Measurements from ENCODE around the gene HSPA2. TPM values are rescaled to one million over a fixed set of nuclear protein-coding genes. Genes with fewer than 3 reads are reported as not detected.

The HSPA2 gene
- polyA plus RNA-seq, 3 donors from 2014 or later: 0.11 to 1.2 (median 0.73) TPM

DNA sequence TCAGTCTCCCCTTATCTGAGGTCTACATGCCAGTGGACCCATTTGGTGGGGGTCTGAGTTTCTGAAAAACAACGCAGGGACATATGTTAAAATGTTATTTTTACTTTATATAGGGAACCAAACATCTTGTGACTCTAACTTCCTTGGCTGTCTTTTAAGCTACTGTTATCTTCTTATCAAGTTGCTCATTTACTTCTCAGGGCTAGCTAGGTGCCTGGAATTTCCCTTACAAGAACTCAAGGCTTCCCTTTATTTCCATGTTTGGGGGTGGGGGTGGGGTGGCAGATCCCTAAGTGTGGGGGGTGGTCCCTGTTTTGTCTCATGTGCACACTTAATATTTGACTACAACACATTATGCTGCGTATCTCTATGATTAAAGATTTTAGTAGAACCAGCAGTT, 40.8 kb downstream of the HSPA2 start:
- no peak overlapping the region for H3K27ac Mint-ChIP-seq
- no peaks in the 10 kb centered on the region for H3K36me3 Mint-ChIP-seq
- H3K9me3 Mint-ChIP-seq: no peaks in the 10 kb centered on the region
- peaks cover 0 to 6% (median 0%) of the 10 kb centered on the region in 3 donors for H3K27me3 Mint-ChIP-seq (ENCODE audit: low read depth in 3 of 3)
- no peaks in the 10 kb centered on the region for H3K4me1 Mint-ChIP-seq
- DNase-seq: no peak
- H3K4me3 Mint-ChIP-seq: no peak overlapping the region

DNA sequence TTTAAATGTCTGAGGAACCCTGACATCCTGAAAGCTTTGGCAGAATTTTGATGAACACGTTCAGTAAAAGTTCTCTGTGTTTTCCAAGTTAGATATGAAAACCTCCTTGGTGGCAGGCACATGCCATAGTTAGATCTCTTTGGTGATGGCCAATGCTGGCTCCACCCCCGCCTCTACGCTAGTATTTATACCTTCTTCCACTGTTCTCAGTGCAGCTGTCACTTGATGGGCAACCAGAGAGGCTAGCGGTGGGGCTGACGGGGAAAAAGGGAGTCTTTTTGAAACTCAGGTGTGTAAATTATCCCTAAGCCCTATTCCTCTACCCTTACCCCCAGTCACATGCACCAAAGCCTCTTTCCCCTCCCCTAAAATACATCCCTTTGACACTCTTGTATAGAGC, 41.3 kb downstream of the HSPA2 start:
- H3K4me3 Mint-ChIP-seq: no peak overlapping the region
- no peaks in the 10 kb centered on the region for H3K9me3 Mint-ChIP-seq
- no peaks in the 10 kb centered on the region for H3K4me1 Mint-ChIP-seq
- DNase-seq: no peak
- H3K27me3 Mint-ChIP-seq (ENCODE audit: low read depth in 3 of 3): peaks cover 0 to 6% (median 0%) of the 10 kb centered on the region in 3 donors
- no peak overlapping the region for H3K27ac Mint-ChIP-seq
- no peaks in the 10 kb centered on the region for H3K36me3 Mint-ChIP-seq

DNA sequence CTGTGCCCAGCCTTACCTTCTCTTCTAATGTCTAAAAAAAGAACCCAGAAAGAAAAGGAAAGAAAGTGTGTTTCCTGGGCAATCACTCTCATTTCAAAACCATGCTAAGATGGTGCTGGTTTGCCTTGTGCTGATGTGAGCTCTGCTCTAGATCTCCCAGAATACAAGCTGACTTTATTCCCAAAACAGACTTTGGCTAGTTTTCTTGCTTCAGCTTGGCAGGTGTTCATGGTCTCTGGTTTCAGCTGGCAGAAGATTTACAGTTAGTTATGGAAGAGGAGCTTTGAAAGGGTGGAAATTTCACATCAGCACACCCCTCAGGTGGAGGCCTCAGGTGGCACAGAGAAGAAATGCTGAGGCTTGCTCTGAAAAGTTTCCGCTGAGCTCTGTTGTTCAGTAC, 43.6 kb downstream of the HSPA2 start:
- Mint-ChIP-seq H3K4me3 (no peak overlapping the region), H3K36me3 (no peaks in the 10 kb centered on the region), H3K27ac (no peak overlapping the region), H3K9me3 (no peaks in the 10 kb centered on the region), H3K4me1 (no peaks in the 10 kb centered on the region), H3K27me3 (ENCODE audit: low read depth in 3 of 3) (peaks cover 0 to 3% (median 0%) of the 10 kb centered on the region in 3 donors)
- no peak for DNase-seq

DNA sequence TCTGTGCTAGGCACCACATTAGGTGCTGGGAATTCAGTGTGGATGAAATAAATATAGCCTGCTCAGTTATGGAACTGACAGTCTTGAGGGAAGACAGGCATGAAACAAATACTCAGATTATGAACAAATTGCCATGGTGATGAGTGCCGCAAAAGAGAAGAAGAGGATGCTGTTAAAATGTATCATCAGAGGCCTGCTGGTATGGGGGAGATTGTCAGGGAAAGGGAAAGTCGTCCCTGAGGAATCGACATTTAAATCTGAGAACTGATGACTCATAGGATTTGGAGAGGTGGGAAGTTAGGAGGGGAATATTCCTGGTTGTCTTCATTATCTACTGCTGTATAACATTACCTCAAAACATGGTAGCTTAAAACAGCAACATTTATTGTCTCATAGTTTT, 51.3 kb downstream of the HSPA2 start:
- H3K27me3 Mint-ChIP-seq (ENCODE audit: low read depth in 3 of 3): no peaks in the 10 kb centered on the region
- no peaks in the 10 kb centered on the region for H3K4me1 Mint-ChIP-seq
- no peaks in the 10 kb centered on the region for H3K9me3 Mint-ChIP-seq
- no peak for DNase-seq
- no peaks in the 10 kb centered on the region for H3K36me3 Mint-ChIP-seq
- no peak overlapping the region for H3K4me3 Mint-ChIP-seq
- no peak overlapping the region for H3K27ac Mint-ChIP-seq

Other genes starting within 250 kb of the HSPA2 start
- gene ESR2, start 246.4 kb upstream of the HSPA2 start, polyA plus RNA-seq: under 1 TPM in 2 of 3 donors, not detected in 1; 0.12 to 0.32 TPM
- gene MTHFD1, start 152.4 kb upstream of the HSPA2 start, polyA plus RNA-seq: 10 to 100 TPM; 28.0 to 49.0 (median 42.7) TPM
- gene AKAP5, start 75.2 kb upstream of the HSPA2 start, polyA plus RNA-seq: 1 to 10 TPM; 1.5 to 5.8 (median 4.2) TPM
- gene ZBTB25, start 36.9 kb upstream of the HSPA2 start, polyA plus RNA-seq: 10 to 100 TPM in 2 of 3 donors, 1 to 10 TPM in 1; 9.9 to 23.1 (median 15.3) TPM
- gene ZBTB1, start 36.0 kb upstream of the HSPA2 start, polyA plus RNA-seq: 100 to 1,000 TPM in 1 of 3 donors, 10 to 100 TPM in 2; 53.5 to 123 (median 70.9) TPM
- gene PPP1R36, start 9.2 kb downstream of the HSPA2 start, polyA plus RNA-seq: under 1 TPM in 2 of 3 donors, not detected in 1; 0.47 to 0.81 TPM
- gene PLEKHG3, start 163.7 kb downstream of the HSPA2 start, polyA plus RNA-seq: 100 to 1,000 TPM in 1 of 3 donors, 10 to 100 TPM in 2; 36.8 to 216 (median 71.4) TPM